MCF 10A (cell line): Measurements from ENCODE around the gene RFX2. TPM values are rescaled to one million over a fixed set of nuclear protein-coding genes. Genes with fewer than 3 reads are reported as not detected.
A peak's percentile ranks its signal among the peaks of the same experiment; 100 is the strongest.

Source experiments
- BruUV-seq: library from RNA; stranded (reverse); fragments of 400-500 nt; replicated peaks from 2 replicates; lab custom pipeline; 2021; lab: Mats Ljungman, UMichigan
- CTCF ChIA-PET: fragments of 300-600 bp; sonication (Branson Sonifier 250); formaldehyde crosslinking; extraction: SDS; loops from one replicate; lab custom pipeline; 2021; ENCODE audit warnings: antibody characterized with exemption, inconsistent platforms; lab: Yijun Ruan, JAX
- POLR2A ChIA-PET: fragments of 300-600, 350-650 bp; sonication (Branson Sonifier 250); formaldehyde crosslinking; extraction: SDS; loops from one replicate; lab custom pipeline; 2020; ENCODE audit warnings: antibody characterized with exemption, inconsistent platforms; lab: Yijun Ruan, JAX
- DNase-seq: peaks from one replicate; pipeline ENCODE4 v3.0.0-alpha.2; 2018; ENCODE audit not compliant: unreplicated experiment
- H3K27ac Mint-ChIP-seq: one replicate; pipeline ENCODE4 v1.8.0; 2022; ENCODE audit warnings: mild to moderate bottlenecking, low read depth, mixed read lengths; ENCODE audit not compliant: unreplicated experiment
- H3K27me3 Mint-ChIP-seq: one replicate; pipeline ENCODE4 v1.8.0; 2022; ENCODE audit warnings: mixed read lengths; ENCODE audit not compliant: insufficient read depth, unreplicated experiment
- H3K36me3 Mint-ChIP-seq: one replicate; pipeline ENCODE4 v1.8.0; 2022; ENCODE audit warnings: mild to moderate bottlenecking, moderate library complexity, mixed read lengths; ENCODE audit not compliant: insufficient read depth, unreplicated experiment
- H3K4me1 Mint-ChIP-seq: one replicate; pipeline ENCODE4 v1.8.0; 2022; ENCODE audit warnings: mixed read lengths; ENCODE audit not compliant: insufficient read depth, unreplicated experiment
- H3K4me3 Mint-ChIP-seq: one replicate; pipeline ENCODE4 v1.8.0; 2022; ENCODE audit warnings: mild to moderate bottlenecking, moderate library complexity, mixed read lengths; ENCODE audit not compliant: unreplicated experiment
- H3K9me3 Mint-ChIP-seq: one replicate; pipeline ENCODE4 v1.8.0; 2022; ENCODE audit warnings: mixed read lengths; ENCODE audit not compliant: unreplicated experiment
- CTCF ChIP-seq: fragments of 200-600 bp; IDR thresholded peaks from one replicate; pipeline ENCODE4 v1.8.0; 2022; ENCODE audit warnings: antibody characterized with exemption, mild to moderate bottlenecking; ENCODE audit not compliant: unreplicated experiment
- intact Hi-C: fragments of 100-400 bp; cut with micrococcal nuclease; formaldehyde crosslinking; loops from 2 replicates; pipeline ENCODE4 v1.14.1; 2022
- total RNA-seq: library from RNA; stranded (reverse); gene quantifications from 2 replicates; pipeline ENCODE4 v1.2.3, GENCODE V29; 2022

Gene RFX2
- total RNA-seq, 1 experiment from 2014 or later: 9.9 TPM

DNA sequence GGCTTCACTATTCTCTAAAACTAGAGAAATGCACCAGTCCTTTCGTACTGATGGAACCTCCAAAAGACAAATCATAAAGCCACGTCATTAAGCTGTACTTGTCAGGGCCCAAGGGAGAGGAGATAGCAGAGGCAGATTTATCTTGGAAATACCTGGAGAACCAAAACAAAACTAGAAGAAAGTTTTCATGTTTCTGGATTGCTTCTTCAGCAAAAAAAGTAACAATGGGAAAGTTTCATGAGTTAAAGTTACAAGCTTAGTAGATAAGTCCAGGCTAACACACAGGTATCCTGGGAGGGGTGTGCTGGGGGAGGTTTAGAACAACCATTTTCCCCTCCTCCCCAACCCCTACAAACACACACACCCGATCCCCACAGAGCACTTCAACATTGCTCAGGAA lies 154.0 kb downstream of the RFX2 start:
- Mint-ChIP-seq H3K4me1 (peaks cover 34% of the 10 kb centered on the region), H3K27me3 (no peaks in the 10 kb centered on the region), H3K27ac (no peak overlapping the region), H3K36me3 (peaks cover 11% of the 10 kb centered on the region), H3K9me3 (no peaks in the 10 kb centered on the region), H3K4me3 (no peak overlapping the region)
- no TSS peak for BruUV-seq
- DNase-seq: no peak
- CTCF ChIA-PET: interaction anchor here (5.1 kb wide), 1 partner anchor 11 kb away, joined by 48 read pairs; no protein-coding TSS in a partner anchor
- TF ChIP-seq CTCF: no peak
- intact Hi-C loops: no loop called here
- POLR2A ChIA-PET: interaction anchor here (0.6 to 1.1 kb wide), 2 partner anchors 9 to 12 kb away, joined by 3 read pairs; no protein-coding TSS in a partner anchor

DNA sequence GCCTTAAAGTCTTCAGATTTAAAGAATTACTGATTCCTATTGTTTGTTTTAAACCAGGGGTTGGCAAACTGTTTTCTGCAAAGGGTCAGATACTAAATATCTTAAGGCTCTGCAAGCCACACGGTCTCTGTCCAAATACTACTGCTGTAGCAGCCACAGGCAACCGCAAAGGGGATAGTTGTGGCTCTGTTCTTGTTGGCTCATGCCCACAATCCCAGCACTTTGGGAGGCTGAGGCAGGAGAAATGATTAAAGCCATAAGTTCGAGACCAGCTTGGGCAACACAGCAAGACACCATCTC lies 154.7 kb downstream of the RFX2 start:
- Mint-ChIP-seq H3K27me3 (no peaks in the 10 kb centered on the region), H3K36me3 (peaks cover 18% of the 10 kb centered on the region), H3K9me3 (no peaks in the 10 kb centered on the region), H3K4me3 (no peak overlapping the region), H3K4me1 (peaks cover 32% of the 10 kb centered on the region), H3K27ac (no peak overlapping the region)
- ChIA-PET CTCF (interaction anchor here (1.1 to 5.1 kb wide), 2 partner anchors 12 to 151 kb away, joined by 3 to 48 read pairs; no protein-coding TSS in a partner anchor), POLR2A (interaction anchor here (1.0 to 1.1 kb wide), 2 partner anchors 11 to 12 kb away, joined by 3 to 4 read pairs; no protein-coding TSS in a partner anchor)
- no peak for DNase-seq
- no peak for TF ChIP-seq CTCF
- BruUV-seq: no TSS peak
- intact Hi-C loops: no loop called here

GRCh38 chr19:5954293-5954692 lies 156.0 kb downstream of the RFX2 start:
- BruUV-seq: no TSS peak
- TF ChIP-seq CTCF: no peak
- H3K27me3 Mint-ChIP-seq: no peaks in the 10 kb centered on the region
- no peaks in the 10 kb centered on the region for H3K9me3 Mint-ChIP-seq
- no peak overlapping the region for H3K4me3 Mint-ChIP-seq
- H3K36me3 Mint-ChIP-seq: peaks cover 26% of the 10 kb centered on the region
- no peak overlapping the region for H3K27ac Mint-ChIP-seq
- intact Hi-C loops: no loop called here
- DNase-seq: no peak
- ChIA-PET POLR2A (interaction anchor here (0.6 kb wide), 1 partner anchor 580 kb away, joined by 3 read pairs; no protein-coding TSS in a partner anchor), CTCF (interaction anchor here (0.6 to 5.1 kb wide), 2 partner anchors 13 to 16 kb away, joined by 3 to 48 read pairs; no protein-coding TSS in a partner anchor)
- H3K4me1 Mint-ChIP-seq: peaks cover 27% of the 10 kb centered on the region

- peak overlapping the region; percentile 27 for H3K27ac Mint-ChIP-seq
- CTCF ChIA-PET: interaction anchor here (0.6 to 3.0 kb wide), 3 partner anchors 14 to 174 kb away, joined by 3 to 13 read pairs (median 3); no protein-coding TSS in a partner anchor
- H3K4me3 Mint-ChIP-seq: no peak overlapping the region
- H3K36me3 Mint-ChIP-seq: peaks cover 26% of the 10 kb centered on the region
- H3K9me3 Mint-ChIP-seq: no peaks in the 10 kb centered on the region
- intact Hi-C loops: no loop called here
- POLR2A ChIA-PET: interaction anchor here (0.5 kb wide), 1 partner anchor 23 kb away, joined by 3 read pairs; no protein-coding TSS in a partner anchor
- no peaks in the 10 kb centered on the region for H3K27me3 Mint-ChIP-seq
- no peak for TF ChIP-seq CTCF
- no peak for DNase-seq
- no TSS peak for BruUV-seq
- peaks cover 27% of the 10 kb centered on the region for H3K4me1 Mint-ChIP-seq
These were observed 156.6 kb downstream of the RFX2 start for GRCh38 chr19:5953680-5954213.
